Endodermal cell (in vitro differentiated cells): Measurements from ENCODE around the gene COL1A1. TPM values are rescaled to one million over a fixed set of nuclear protein-coding genes. Genes with fewer than 3 reads are reported as not detected.

Source experiments
- DNase-seq: peaks from one replicate; pipeline ENCODE4 v3.0.0-alpha.2; 2017
- H3K27ac ChIP-seq: 2 replicates; pipeline ENCODE4 v1.5.1; 2013; ENCODE audit warnings: mild to moderate bottlenecking, low read depth, low read length, moderate library complexity
- H3K27me3 ChIP-seq: 2 replicates; pipeline ENCODE4 v1.6.1; 2013; ENCODE audit warnings: mild to moderate bottlenecking, low read length, moderate library complexity; ENCODE audit not compliant: insufficient read depth, control insufficient read depth, poor library complexity, severe bottlenecking
- H3K36me3 ChIP-seq: 2 replicates; pipeline ENCODE4 v1.7.0; 2013; ENCODE audit warnings: mild to moderate bottlenecking, low read length, moderate library complexity; ENCODE audit not compliant: control insufficient read depth, insufficient read depth
- H3K4me1 ChIP-seq: one replicate; pipeline ENCODE4 v1.7.0; 2013; ENCODE audit warnings: low read length; ENCODE audit not compliant: control insufficient read depth, insufficient read depth
- H3K4me3 ChIP-seq: 2 replicates; pipeline ENCODE4 v1.5.1; 2013; ENCODE audit warnings: mild to moderate bottlenecking, low read length, moderate library complexity
- H3K9ac ChIP-seq: 2 replicates; pipeline ENCODE4 v1.6.1; 2013; ENCODE audit warnings: mild to moderate bottlenecking, low read length, moderate library complexity; ENCODE audit not compliant: poor library complexity, severe bottlenecking; ENCODE audit errors: extremely low read depth
- H3K9me3 ChIP-seq: 2 replicates; pipeline ENCODE4 v1.6.1; 2013; ENCODE audit warnings: mild to moderate bottlenecking, low read length, moderate library complexity; ENCODE audit not compliant: control insufficient read depth
- H3K27ac Mint-ChIP-seq: 2 replicates; pipeline ENCODE4 v1.8.0; 2020; ENCODE audit warnings: mixed read lengths
- H3K27me3 Mint-ChIP-seq: 2 replicates; pipeline ENCODE4 v1.8.0; 2021; ENCODE audit warnings: mild to moderate bottlenecking, mixed read lengths; ENCODE audit not compliant: insufficient read depth
- H3K36me3 Mint-ChIP-seq: 2 replicates; pipeline ENCODE4 v1.8.0; 2020; ENCODE audit warnings: low read depth, mixed read lengths
- H3K4me1 Mint-ChIP-seq: 2 replicates; pipeline ENCODE4 v1.8.0; 2020; ENCODE audit warnings: mixed read lengths
- H3K4me3 Mint-ChIP-seq: 2 replicates; pipeline ENCODE4 v1.8.0; 2020; ENCODE audit warnings: mild to moderate bottlenecking, moderate library complexity, mixed read lengths
- H3K9me3 Mint-ChIP-seq: 2 replicates; pipeline ENCODE4 v1.8.0; 2020; ENCODE audit warnings: mild to moderate bottlenecking, mixed read lengths
- CTCF ChIP-seq: fragments of 200-600 bp; sonication (generic); conservative IDR thresholded peaks from 2 replicates; pipeline ENCODE4 v1.5.0; 2021; ENCODE audit warnings: antibody characterized with exemption, mild to moderate bottlenecking
- WGBS, 2 experiments: methylation state at CpG; one replicate each; pipeline versions ENCODE4 v1.1.5 to v1.1.7; 2013; ENCODE audit warnings: missing lambda C conversion rate in 2 of 2, mixed read lengths in 1 of 2; ENCODE audit not compliant: insufficient coverage in 1 of 2, insufficient read length in 1 of 2; 5-methylcytosine and 5-hydroxymethylcytosine counted together
- total RNA-seq, 2 donors: library from RNA; stranded (reverse); fragmentation: NEBNext Ultra II Directional in 1 of 2; extraction: Animal tissue kit (Norgen Biotek cat#: 25700) in 1 of 2; gene quantifications; 2 replicates in 1 of 2; 3 replicates in 1 of 2; pipeline ENCODE4 v1.2.1, GENCODE V29; 2021

COL1A1 gene
- total RNA-seq, 2 donors from 2014 or later = 62.2 to 85.6 TPM

- no peak for TF ChIP-seq CTCF
- no peak overlapping the region for H3K27ac Mint-ChIP-seq
- DNase-seq = no peak
- no peak overlapping the region for H3K4me3 Mint-ChIP-seq
- Histone ChIP-seq H3K9ac (no peak overlapping the region), H3K27ac (no peak overlapping the region), H3K4me3 (no peak overlapping the region), H3K27me3 (no peaks in the 10 kb centered on the region), H3K9me3 (peaks cover 20% of the 10 kb centered on the region), H3K36me3 (no peaks in the 10 kb centered on the region), H3K4me1 (no peaks in the 10 kb centered on the region)
- 87 to 94% methylated on average over 2 to 3 of the region's 3 CpGs for WGBS, 2 experiments
- peaks cover 5% of the 10 kb centered on the region for H3K36me3 Mint-ChIP-seq
- peaks cover 41% of the 10 kb centered on the region for H3K9me3 Mint-ChIP-seq
- H3K4me1 Mint-ChIP-seq = peaks cover 3% of the 10 kb centered on the region
- peaks cover 27% of the 10 kb centered on the region for H3K27me3 Mint-ChIP-seq
Observed at GRCh38 chr17:50225701-50226240, 24.3 kb upstream of the COL1A1 start.

GRCh38 chr17:50222922-50223321 lies 21.5 kb upstream of the COL1A1 start:
- WGBS, 2 experiments = 91 to 92% methylated on average over 5 to 6 of the region's 6 CpGs
- no peak for DNase-seq
- H3K27me3 ChIP-seq = no peaks in the 10 kb centered on the region
- H3K4me1 Mint-ChIP-seq = peaks cover 19% of the 10 kb centered on the region
- H3K27me3 Mint-ChIP-seq = peaks cover 11% of the 10 kb centered on the region
- H3K36me3 ChIP-seq = no peaks in the 10 kb centered on the region
- no peak overlapping the region for H3K27ac Mint-ChIP-seq
- H3K4me3 Mint-ChIP-seq = no peak overlapping the region
- H3K36me3 Mint-ChIP-seq = peaks cover 5% of the 10 kb centered on the region
- no peak overlapping the region for H3K9ac ChIP-seq
- peaks cover 20% of the 10 kb centered on the region for H3K9me3 ChIP-seq
- no peak overlapping the region for H3K27ac ChIP-seq
- H3K4me1 ChIP-seq = peaks cover 6% of the 10 kb centered on the region
- H3K4me3 ChIP-seq = no peak overlapping the region
- peaks cover 34% of the 10 kb centered on the region for H3K9me3 Mint-ChIP-seq
- no peak for TF ChIP-seq CTCF

- no peak overlapping the region for H3K27ac Mint-ChIP-seq
- H3K9me3 ChIP-seq = peaks cover 14% of the 10 kb centered on the region
- no peak for DNase-seq
- H3K27me3 ChIP-seq = no peaks in the 10 kb centered on the region
- peaks cover 6% of the 10 kb centered on the region for H3K4me1 ChIP-seq
- peaks cover 5% of the 10 kb centered on the region for H3K36me3 Mint-ChIP-seq
- no peak overlapping the region for H3K27ac ChIP-seq
- peaks cover 27% of the 10 kb centered on the region for H3K9me3 Mint-ChIP-seq
- H3K9ac ChIP-seq = no peak overlapping the region
- H3K4me3 Mint-ChIP-seq = no peak overlapping the region
- no peak overlapping the region for H3K4me3 ChIP-seq
- peaks cover 8% of the 10 kb centered on the region for H3K27me3 Mint-ChIP-seq
- WGBS, 2 experiments = 92 to 100% methylated on average over 5 to 8 of the region's 8 CpGs
- peaks cover 19% of the 10 kb centered on the region for H3K4me1 Mint-ChIP-seq
- no peak for TF ChIP-seq CTCF
- H3K36me3 ChIP-seq = no peaks in the 10 kb centered on the region
Observed at GRCh38 chr17:50221864-50222545, 20.6 kb upstream of the COL1A1 start.
